ENCODE measurements around the gene IL10.

Gene IL10

GRCh38 chr1:206732992-206733391, 39.3 kb downstream of the IL10 start:
- DNase-seq, result no peak

DNA sequence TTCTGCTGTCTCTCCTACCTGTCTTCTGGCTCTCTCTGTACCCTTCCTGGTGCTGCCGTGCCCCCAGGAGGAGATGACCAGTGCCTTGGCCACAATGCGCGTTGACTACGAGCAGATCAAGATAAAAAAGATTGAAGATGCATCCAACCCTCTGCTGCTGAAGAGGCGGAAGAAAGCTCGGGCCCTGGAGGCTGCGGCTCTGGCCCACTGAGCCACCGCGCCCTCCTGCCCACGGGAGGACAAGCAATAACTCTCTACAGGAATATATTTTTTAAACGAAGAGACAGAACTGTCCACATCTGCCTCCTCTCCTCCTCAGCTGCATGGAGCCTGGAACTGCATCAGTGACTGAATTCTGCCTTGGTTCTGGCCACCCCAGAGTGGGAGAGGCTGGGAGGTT, 39.8 kb downstream of the IL10 start:
- DNase-seq, result no peak

DNA sequence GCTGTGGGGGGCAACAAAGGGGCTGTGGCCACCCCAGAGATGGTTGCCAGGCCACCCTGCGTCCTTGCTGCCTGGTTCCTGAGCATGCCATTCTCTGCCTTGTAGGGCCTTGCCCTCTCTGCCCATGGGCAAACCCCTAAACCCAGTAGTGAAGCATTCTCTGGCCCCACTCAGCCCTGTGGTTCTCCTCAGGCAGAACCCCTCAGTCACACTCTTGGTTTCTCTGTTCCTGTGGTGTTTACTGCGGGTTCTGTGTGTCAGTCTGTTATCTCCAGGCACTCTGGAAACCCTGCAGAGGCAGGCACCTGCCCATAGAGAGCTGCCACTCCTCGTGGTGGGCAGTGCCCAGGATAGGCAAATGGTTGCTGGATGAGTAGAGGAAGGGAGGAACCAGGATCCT, 42.8 kb downstream of the IL10 start:
- DNase-seq, result no peak

- DNase-seq, result no peak
Observed at GRCh38 chr1:206729050-206729449, 43.2 kb downstream of the IL10 start.

DNA sequence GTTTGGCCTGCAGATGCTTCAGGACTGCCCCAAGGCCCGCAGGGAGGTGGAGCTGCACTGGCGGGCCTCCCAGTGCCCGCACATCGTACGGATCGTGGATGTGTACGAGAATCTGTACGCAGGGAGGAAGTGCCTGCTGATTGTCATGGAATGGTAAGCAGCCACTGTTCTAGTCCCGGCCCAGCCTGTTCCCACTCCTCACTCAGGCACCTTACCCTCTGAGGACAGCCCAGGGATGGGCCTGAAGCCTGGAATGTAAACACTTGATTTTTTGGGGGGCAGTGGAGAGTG, 43.7 kb downstream of the IL10 start:
- no peak for DNase-seq

DNA sequence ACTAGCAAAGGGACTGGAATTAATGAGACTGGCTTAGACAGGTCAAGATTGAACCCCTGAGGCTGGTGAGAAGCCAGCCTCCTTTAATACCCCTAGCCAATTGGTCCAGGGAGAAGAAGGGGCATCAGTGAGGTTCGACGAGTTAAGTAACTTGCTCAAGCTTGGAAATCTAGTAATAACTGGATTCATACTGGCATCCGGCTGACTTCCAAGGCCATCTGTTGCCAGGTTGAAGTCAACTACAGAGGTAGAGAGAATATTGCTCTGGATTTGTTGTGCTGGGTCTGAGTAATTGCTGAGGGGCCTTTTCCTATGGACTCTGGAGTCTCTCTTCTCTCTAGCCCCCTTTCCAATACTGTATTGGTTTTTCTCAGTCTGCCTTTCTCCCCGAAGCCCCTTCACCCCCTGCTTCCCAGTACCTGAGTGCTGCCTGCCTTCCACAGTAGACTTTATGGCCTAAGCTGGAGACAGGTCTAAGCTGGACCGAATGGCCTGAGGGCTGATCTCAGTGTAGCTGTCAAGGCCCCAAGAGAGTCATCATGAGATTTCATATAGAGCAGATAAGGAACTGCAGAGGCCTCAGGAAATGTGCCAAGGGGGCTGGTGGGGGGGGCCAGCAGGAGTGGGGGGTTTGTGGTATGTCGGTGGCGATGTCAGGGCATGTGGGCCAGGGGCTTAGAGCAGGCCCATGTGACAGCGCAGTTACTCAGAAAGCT, 44.2 kb downstream of the IL10 start:
- DNase-seq, result no peak

DNA sequence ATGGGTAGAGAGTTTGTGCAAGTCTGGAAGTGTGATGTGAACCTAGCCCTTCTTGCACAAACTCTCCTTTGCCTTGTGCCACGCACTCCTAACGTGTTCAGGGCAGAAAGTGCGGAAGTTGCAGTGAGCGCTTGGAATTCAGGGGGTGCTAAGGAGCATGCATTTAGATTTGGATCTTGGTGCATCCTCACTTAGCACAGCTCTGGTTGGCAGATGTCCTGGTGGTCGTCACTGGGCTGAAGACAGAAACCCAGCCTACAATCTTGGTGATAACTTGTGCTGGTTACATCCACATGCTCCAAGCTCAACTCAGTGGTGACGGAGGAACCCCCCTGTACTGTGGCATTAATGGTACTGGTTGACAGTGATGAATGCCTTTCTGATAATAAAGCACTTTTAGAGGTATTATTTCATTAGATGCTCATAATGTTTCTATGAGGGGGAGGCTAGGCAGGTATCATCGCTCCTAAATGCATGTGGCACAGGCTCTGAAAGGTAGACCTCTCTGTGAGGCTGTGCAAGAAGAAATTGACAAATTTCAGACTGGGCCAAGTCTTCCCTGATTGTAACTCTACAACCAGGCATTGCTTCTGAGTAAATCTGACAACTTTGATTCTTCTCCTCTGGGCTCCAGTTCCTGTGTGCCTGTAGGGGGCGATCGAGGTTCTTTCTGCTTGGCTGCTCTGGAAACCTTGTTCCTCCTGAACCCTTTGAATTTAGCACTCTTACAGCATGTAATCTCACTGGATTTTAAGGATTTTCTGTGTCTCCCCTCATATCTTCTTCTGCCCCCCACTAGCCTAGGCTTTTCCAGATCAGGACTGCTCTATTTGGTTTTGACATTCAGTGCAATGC, 47.0 kb downstream of the IL10 start:
- peak; percentile 69 for DNase-seq

DNA sequence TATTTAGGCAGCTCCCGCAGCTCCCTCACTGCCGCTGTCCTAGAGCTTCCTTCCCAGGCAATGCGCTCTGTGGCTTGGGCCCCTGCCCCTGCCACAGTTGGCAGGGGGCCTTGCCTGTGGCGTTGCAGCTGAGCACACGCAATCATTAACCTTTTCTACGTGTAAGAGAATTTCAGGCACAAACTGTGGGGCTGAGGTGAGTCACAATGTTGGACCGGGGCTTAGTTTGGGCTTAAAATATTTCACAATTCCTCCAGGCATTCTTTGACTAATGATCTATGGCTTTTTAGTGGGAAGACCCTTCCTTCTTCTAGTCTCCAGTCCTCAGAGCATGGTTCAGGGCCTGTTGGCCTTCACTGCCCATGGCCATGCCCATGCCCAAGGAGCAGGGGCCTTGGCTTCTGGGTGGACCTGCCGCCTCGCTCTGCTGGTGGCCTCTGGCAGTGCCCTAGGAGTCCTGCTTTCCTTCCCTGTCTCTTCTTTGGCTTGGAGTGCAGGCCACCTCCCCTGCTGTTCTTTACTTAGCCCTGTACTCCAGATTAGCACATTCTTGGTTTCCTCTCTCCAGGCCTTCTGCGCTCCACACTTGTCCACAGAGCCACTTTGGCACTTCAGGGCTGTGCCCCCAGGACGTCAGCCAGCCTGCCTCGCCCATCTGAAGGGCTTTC, 48.4 kb downstream of the IL10 start:
- DNase-seq, result no peak

GRCh38 chr1:206723462-206723804, 48.9 kb downstream of the IL10 start:
- DNase-seq, result no peak

- no peak for DNase-seq
Observed at GRCh38 chr1:206722751-206723461, 49.4 kb downstream of the IL10 start.

DNA sequence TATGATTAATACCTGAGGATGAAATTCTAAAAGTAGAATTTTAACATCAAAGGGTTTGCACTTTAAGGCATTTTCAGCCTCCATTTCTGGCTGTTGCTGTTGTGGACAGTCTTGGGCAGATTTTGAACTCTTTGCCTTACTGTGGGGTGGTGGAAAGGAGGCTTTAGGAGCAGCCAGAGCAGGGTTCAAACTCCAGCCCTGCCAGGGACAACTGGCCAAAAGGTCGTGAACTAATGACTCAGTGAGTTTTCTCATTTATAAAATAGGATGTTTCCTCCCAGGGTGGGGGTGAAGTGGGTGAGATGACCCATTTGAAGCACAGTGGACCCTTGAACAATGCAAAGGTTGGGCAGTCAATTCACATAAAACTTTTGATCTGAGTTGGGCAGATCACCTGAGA, 50.8 kb downstream of the IL10 start:
- DNase-seq, result no peak

GRCh38 chr1:206719169-206719839, 53.0 kb downstream of the IL10 start:
- DNase-seq, result no peak

DNA sequence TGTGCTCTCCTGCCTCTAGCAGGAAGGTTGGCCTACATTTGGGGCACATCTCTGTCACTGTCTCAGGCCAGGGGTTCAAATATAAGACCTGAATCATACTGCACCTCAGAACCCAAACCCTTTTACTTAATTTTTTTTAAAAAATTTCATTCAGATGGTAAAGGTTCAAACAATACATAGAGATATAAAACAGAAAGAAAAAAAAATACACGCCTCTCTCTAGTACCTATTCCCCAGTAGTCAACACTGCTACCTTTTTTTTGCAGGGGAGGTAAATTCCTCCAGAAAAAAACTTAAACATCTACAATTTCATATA, 54.7 kb downstream of the IL10 start:
- DNase-seq, result no peak
